Gastrocnemius medialis (tissue), 4 donors: Measurements from ENCODE around the gene FIG4.

Source experiments
- CTCF ChIP-seq, 5 experiments: fragments of 450-650 bp in 3 of 5; fragments of 200-600 bp in 2 of 5; sonication (generic) in 2 of 5; IDR thresholded peaks in 4 of 5; conservative IDR thresholded peaks in 1 of 5; 1 replicate in 4 of 5; 2 replicates in 1 of 5; pipeline ENCODE4 v1.5.1; 2016 to 2019; ENCODE audit warnings: antibody characterized with exemption in 5 of 5, mild to moderate bottlenecking in 3 of 5, moderate library complexity in 3 of 5
- POLR2A ChIP-seq, 2 donors: fragments of 450-650 bp; IDR thresholded peaks; one replicate each; pipeline ENCODE4 v1.6.1; 2017; ENCODE audit warnings: antibody characterized with exemption in 2 of 2, mild to moderate bottlenecking in 2 of 2, moderate library complexity in 2 of 2

- TF ChIP-seq CTCF (IDR thresholded peaks at IDR 0.05 in 4 of 5, conservative IDR thresholded peaks at IDR 0.05 in 1 of 5) (no peak), POLR2A (IDR thresholded peaks at IDR 0.05) (no peak)
Measured at GRCh38 chr6:109740787-109741186, 49.7 kb downstream of the FIG4 start.
